ENCODE data around the gene SARS2. TPM values are rescaled to one million over a fixed set of nuclear protein-coding genes. Genes with fewer than 3 reads are reported as not detected.
"Not testable (repeated sequence)": the region's sequence is repeated elsewhere in the genome, so short reads cannot be mapped to it uniquely, and the experiment has no call there.

Gene SARS2, protein sequence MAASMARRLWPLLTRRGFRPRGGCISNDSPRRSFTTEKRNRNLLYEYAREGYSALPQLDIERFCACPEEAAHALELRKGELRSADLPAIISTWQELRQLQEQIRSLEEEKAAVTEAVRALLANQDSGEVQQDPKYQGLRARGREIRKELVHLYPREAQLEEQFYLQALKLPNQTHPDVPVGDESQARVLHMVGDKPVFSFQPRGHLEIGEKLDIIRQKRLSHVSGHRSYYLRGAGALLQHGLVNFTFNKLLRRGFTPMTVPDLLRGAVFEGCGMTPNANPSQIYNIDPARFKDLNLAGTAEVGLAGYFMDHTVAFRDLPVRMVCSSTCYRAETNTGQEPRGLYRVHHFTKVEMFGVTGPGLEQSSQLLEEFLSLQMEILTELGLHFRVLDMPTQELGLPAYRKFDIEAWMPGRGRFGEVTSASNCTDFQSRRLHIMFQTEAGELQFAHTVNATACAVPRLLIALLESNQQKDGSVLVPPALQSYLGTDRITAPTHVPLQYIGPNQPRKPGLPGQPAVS
- total RNA-seq (2014; rRNA removed; shearing (Covaris generic); ENCODE audit: low replicate concordance), result 46.3 and 77.4 TPM in 2 replicates

DNA sequence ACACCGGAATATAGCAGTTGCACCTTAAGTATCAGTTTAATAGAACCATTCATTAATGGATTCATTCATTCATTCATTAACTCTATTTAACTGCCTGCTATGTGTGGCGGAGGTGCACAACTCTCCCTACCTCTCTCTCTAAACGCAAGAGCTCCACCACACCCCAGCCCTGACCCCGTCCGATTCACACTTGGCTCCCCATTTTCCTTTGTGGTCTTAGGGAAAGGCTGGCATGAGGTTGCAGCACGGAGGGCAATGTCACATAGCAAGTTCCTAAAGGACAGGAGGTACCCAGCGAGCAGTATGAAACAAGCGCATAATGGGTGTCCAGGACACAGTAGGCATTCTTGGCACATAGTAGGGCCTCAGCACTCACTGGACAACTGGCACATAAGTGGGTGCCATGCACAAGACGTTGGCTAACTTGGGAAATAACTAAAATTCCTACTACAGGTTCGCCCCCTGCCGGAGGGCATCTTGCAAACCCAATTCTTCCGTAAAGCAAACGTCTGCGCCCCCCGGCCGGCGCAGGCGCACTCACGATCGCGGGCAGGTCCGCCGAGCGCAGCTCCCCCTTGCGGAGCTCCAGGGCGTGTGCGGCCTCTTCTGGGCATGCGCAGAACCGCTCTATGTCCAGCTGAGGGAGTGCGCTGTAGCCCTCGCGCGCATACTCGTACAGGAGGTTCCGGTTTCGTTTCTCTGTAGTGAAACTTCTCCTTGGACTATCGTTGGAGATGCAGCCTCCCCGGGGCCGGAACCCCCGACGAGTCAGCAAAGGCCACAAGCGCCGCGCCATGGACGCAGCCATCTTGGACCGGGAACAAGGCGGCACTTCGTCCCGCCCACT is at the start of gene SARS2:
SARS2 (minus strand) TSS at position 835 of the 847 bp plus-strand sequence; CDS start at position 808, 27 bp downstream.
- DNase-seq (ENCODE audit: low read depth), result no peak
- in situ Hi-C loops (cut with HindIII; ENCODE audit: low pct_unique_long_range_greater_than_20kb, low sequenced_read_pairs), result no loop called here

DNA sequence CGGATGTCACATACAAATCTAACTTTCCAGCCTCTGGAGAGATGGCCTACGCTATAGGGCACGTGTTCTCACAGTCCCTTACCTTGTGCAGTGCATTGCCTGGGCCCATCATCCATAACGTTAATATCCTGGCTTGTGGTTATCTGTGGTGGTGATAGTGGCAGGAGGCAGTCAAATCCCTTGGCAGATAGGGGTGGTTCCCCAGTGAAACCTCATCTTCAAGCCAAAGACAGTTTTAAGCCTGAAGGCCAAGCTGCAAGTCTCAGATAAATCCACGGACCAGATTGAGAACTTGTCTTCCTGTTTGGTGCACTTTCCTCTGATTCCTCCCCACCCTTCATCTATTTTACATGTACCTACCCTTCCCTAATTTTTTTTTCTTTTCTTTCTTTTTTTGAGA is 49.2 kb upstream of the SARS2 start:
- DNase-seq (ENCODE audit: low read depth), result no peak
- in situ Hi-C loops (cut with HindIII; ENCODE audit: low pct_unique_long_range_greater_than_20kb, low sequenced_read_pairs), result no loop called here

DNA sequence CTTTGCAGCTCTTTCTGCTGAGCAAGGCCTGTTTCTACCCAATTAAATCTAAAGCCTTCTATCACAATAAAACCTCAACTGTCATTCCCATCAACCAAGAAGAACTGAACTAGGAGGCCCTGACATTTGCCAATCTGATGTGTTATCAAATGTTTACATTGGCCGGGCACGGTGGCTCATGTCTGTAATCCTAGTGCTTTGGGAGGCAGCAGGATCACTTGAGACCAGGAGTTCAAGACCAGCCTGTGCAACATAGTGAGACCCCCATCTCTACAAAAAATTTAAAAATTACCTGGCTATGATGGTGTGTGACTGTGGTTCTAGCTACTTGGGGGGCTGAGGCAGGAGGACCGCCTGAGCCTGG is 47.7 kb upstream of the SARS2 start:
- no peak for DNase-seq (ENCODE audit: low read depth)
- in situ Hi-C loops (cut with HindIII; ENCODE audit: low pct_unique_long_range_greater_than_20kb, low sequenced_read_pairs), result no loop called here

DNA sequence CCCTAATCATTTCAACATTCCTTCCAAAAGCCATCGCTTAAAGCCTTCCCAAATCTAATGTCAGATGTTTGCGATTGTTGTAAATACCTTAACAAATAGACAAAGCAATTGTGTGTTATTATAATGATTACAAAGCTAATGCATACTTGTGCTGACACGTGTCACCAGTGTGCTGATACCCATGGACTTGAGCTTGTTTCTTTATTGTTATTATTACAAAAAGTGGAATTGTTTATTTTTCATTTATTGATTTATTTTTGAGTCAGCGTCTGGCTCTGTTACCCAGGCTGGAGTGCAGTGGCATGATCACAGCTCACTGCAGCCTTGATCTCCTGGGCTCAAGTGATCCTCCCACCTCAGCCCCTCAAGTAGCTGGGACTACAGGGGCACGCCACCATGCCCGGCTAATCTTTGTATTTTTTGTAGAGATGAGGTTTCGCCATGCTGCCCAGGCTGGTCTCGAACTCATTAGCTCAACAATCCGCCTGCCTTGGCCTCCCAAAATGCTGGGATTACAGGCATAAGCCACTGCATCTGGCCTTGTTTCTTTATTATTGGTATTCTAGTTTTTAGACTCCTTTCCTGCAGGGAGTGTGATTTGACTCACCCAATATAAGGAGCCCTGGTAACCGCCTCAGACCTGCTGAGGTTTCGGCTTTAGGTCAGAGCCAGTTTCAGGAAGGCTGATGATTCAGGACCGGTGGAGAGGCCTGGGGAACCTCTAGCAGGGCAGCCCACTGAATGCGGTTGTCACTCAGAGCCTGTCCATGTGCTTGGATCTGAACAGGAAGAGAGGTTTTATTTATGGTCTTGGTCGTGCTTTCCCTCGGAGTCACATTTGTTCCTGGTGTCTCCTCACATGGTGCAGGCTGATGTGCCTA is 47.1 kb upstream of the SARS2 start:
- in situ Hi-C loops (cut with HindIII; ENCODE audit: low pct_unique_long_range_greater_than_20kb, low sequenced_read_pairs), result no loop called here
- DNase-seq (ENCODE audit: low read depth), result no peak

DNA sequence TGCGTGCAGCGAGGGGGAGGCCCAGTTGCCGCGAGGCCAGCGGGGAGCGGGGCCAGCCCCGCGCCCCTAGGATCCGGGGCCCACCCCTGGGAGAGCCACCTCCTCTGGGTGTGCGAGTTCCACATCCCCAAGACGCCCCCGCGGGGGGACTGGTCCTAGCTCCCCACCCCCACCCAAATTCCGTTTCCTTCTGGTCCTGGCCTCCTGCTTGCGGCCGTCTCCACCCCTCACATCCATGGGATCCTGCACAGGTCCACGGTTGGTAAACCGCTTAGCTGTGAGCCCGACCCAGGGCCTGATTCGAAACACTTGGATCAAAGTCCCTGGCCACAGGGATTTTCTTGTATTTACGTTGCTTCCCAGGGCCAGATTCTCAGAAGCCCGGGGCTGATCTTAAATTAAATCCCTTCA is 45.3 kb upstream of the SARS2 start:
- in situ Hi-C loops (cut with HindIII; ENCODE audit: low pct_unique_long_range_greater_than_20kb, low sequenced_read_pairs), result no loop called here
- peak; percentile 85 for DNase-seq (ENCODE audit: low read depth)

DNA sequence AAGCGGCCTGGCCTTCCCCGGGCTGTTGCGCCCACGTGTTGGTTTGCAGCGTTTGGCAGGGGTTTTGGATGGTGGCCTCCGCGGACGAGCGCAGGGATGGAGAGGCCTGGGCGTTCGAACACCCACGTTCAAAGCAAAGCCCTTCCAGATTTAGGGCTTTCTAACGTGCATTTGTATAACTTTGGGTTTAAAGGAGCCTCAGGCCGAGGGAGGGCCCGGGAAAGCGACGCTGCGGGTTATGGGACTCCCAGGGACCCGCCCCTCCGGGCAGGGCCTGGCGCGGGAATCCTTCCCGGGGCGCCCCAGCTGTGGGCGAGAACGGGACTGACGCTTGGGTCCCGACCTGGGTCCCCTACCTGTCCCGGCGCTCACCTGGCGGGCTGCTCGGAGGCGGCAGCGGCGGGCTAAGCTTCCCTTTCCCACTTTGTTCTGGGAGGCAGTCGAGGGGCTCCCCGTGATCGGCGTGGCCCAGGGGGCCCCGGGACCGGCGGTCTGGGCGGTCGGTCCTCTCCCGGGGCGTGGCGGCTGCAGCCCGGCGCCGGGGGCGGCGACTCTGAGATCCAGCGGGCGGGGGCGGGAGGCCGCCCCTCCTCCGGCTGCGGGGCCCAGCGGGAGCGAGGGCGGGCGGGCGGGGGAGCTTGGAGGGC is 44.8 kb upstream of the SARS2 start, which contains the start of gene FBXO17:
FBXO17 (minus strand) TSS at position 529 of the 647 bp plus-strand sequence. CDS start 25,423 bp downstream, outside the sequence.
- peak; percentile 89 for DNase-seq (ENCODE audit: low read depth)
- in situ Hi-C loops (cut with HindIII; ENCODE audit: low pct_unique_long_range_greater_than_20kb, low sequenced_read_pairs), result no loop called here

DNA sequence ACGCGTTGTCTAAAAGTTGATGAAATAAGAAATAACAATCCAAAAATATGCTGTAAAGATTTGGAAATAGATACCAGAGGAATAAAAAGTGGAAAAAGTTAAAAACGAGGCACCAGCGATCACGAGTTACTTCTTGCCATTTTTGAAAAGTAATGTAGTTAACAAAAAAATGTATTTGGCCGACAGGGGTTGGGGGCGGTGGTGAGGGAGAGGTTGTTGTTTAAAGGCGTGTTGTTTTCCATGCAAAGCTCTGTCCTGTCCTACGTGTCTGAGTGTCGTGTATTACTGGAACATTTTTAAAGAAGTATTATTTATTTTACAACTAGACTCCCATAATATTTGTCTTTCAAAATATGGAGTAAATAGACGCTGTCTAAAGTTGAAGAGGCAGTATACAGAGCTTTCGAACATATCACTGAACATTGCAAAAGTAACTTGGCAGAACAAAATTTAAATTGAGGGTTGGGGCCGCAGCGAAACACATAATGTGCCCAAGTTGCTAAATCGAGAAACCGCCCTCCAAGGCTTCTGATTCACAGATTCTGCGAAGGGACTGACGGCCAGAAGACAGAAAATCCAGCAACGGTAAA is 44.2 kb upstream of the SARS2 start:
- in situ Hi-C loops (cut with HindIII; ENCODE audit: low pct_unique_long_range_greater_than_20kb, low sequenced_read_pairs), result no loop called here
- DNase-seq (ENCODE audit: low read depth), result no peak

DNA sequence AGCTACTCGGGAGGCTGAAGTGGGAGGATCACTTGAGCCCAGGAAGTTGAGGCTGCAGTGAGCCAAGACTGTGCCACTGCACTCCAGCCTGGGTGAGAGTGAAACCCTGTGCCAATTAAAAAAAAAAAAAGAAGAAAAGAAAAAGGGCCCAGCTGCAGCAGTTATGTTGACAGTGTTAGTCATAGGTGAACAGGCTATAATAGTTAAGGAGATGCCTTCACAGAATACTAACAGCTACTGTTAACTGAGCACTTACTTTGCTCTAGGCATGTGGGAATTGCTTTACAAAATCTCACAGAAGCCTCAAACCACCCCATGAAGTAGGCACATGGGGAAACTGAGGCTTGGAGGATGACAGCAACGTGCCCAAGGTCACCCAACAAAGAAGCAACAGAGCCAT is 41.1 kb upstream of the SARS2 start:
- in situ Hi-C loops (cut with HindIII; ENCODE audit: low pct_unique_long_range_greater_than_20kb, low sequenced_read_pairs), result no loop called here
- DNase-seq (ENCODE audit: low read depth), result no peak

DNA sequence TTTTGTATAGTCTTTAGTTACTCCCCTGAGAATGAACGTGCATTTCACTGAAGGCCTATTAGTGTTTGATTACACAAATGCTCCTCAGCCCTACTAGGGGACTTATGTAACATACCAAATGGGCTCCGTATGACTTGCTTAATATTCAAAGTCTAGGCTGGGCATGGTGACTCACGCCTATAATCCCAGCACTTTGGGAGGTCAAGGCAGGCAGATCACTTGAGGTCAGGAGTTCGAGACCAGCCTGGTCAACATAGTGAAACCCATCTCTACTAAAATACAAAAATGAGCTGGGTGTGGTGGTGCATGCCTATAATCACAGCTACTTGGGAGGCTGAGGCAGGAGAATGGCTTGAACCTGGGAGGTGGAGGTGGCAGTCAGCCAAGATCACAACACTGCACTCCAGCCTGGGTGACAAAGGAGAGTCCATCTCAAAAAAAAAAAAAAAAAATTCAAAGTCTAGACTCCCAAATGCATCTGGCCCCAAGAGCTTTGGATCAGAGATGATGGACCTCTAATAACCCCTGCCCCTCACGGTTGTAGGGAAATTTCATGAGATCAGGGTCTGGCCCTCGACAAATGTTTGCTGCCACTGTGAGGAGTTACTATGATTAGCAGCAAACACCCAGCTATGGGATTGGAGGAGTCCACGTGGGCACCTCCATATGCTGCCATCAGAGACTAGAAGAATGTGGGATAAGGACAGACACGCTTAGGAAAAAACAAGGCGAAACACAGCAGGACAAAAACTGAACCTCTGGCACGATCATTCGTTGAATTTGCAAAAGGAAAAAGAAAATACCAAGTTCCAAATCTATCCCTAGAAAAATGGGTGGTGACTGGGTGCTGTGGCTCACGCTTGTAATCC is 40.3 kb upstream of the SARS2 start:
- in situ Hi-C loops (cut with HindIII; ENCODE audit: low pct_unique_long_range_greater_than_20kb, low sequenced_read_pairs), result no loop called here
- DNase-seq (ENCODE audit: low read depth), result no peak

DNA sequence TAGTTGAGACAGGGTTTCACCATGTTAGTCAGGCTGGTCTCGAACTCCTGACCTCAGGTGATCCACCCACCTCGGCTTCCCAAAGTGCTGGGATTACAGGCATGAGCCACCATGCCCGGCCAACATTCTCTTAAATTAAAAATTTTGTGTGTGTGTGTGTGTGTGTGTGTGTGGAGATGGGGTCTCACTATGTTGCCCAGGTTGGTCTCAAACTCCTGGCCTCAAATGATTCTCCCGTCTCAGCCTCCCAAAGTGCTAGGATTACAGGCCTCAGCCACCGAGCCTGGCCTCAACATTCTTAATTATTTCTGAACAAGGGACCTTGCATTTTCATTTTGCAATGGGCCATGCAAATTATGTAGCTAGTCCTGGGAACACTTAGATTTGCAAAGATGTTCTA is 35.6 kb upstream of the SARS2 start:
- in situ Hi-C loops (cut with HindIII; ENCODE audit: low pct_unique_long_range_greater_than_20kb, low sequenced_read_pairs); DNase-seq (ENCODE audit: low read depth): not testable (repeated sequence)

DNA sequence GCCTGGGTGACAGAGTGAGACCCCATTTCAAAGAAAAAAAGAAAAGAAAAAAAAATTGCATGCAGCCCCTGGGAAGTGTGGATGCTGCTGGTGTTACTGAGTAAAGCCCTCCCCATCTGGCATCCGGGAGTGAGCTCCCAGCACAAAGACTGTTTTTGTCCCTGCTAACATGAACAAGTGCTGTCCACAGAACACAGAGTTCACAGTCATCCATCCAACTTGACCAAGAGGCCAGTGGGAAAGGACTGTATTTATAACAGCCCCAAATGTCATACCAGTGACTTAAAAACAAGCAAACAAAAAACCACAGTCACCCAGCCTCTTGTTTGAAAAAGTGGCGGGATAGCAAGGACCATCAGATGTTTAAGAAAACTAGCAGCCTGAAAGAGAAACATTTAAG is 34.2 kb upstream of the SARS2 start:
- in situ Hi-C loops (cut with HindIII; ENCODE audit: low pct_unique_long_range_greater_than_20kb, low sequenced_read_pairs), result no loop called here
- DNase-seq (ENCODE audit: low read depth), result no peak

DNA sequence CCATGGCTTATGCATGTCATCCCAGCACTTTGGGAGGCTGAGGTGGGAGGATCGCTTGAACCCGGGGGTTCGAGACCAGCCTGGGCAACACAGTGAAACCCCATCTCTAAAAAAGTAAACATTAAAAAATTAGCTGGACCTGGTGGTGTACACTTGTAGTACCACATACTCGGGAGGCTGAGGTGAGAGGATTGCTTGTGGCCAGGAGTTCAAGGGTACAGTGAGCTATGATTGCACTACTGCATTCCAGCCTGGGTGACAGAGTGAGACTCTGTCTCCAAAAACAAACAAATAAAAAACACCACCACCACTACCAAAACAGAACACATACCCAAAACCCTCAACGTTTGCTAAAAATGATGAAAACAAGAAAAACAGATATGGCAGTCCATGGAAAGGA is 29.1 kb upstream of the SARS2 start:
- in situ Hi-C loops (cut with HindIII; ENCODE audit: low pct_unique_long_range_greater_than_20kb, low sequenced_read_pairs), result no loop called here
- DNase-seq (ENCODE audit: low read depth), result no peak

DNA sequence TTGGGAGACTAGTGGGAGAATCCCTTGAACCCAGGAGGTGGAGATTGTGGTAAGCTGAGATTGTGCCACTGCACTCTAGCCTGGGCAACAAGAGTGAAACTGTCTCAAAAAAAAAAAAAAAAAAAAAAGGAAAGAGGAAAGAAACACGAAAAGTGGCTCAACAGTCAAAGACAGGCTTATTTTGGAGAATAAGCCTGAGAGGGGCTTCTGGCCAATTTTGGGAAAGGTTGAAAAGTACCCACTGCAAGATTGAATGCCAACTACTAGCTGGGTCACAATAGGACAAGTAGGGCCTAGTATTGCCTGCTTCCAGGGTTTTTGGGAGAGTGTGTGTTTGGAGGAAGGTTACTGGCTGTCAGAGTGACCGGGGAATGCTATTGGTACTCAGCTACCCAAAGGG is 27.7 kb upstream of the SARS2 start:
- no peak for DNase-seq (ENCODE audit: low read depth)
- in situ Hi-C loops (cut with HindIII; ENCODE audit: low pct_unique_long_range_greater_than_20kb, low sequenced_read_pairs), result no loop called here

DNA sequence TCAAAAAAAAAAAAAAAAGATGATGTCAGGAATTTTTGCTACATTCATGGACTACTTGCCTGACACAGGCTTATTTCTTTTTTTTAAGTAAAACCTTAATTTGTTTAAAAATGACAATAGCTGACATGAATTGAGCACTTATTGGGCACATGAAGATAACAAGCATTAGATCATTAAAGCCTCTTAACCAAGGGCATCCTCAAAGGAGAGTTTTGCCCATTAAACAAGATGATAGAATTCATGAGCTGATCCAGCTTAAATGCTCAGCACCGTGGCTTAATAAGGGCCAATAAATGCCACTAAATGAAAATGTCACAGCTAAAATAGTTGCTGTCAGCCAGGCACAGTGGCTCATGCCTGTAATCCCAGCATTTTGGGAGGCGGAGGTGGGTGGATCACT is 25.7 kb upstream of the SARS2 start:
- in situ Hi-C loops (cut with HindIII; ENCODE audit: low pct_unique_long_range_greater_than_20kb, low sequenced_read_pairs), result no loop called here
- DNase-seq (ENCODE audit: low read depth), result no peak

DNA sequence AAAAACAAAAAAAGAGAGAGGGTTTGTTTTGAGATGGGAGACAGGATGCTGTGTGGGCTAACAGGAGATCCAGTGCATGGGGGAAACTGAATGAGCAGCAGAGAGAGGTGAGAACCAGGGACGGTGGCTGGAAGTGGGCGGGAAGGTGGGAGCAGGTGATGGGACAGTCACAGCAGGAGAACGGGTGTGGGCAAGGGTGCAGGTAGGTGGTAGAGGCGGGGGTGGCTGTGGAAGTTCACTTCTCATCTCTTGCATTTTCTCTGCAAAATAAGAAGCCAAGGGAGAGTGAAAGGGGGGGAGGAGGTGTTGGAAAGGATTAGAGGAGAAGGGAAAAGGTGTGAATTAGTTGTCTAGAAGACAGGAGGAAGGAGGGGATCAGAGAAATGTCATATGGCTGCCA is 23.1 kb upstream of the SARS2 start:
- DNase-seq (ENCODE audit: low read depth), result no peak
- in situ Hi-C loops (cut with HindIII; ENCODE audit: low pct_unique_long_range_greater_than_20kb, low sequenced_read_pairs), result no loop called here

DNA sequence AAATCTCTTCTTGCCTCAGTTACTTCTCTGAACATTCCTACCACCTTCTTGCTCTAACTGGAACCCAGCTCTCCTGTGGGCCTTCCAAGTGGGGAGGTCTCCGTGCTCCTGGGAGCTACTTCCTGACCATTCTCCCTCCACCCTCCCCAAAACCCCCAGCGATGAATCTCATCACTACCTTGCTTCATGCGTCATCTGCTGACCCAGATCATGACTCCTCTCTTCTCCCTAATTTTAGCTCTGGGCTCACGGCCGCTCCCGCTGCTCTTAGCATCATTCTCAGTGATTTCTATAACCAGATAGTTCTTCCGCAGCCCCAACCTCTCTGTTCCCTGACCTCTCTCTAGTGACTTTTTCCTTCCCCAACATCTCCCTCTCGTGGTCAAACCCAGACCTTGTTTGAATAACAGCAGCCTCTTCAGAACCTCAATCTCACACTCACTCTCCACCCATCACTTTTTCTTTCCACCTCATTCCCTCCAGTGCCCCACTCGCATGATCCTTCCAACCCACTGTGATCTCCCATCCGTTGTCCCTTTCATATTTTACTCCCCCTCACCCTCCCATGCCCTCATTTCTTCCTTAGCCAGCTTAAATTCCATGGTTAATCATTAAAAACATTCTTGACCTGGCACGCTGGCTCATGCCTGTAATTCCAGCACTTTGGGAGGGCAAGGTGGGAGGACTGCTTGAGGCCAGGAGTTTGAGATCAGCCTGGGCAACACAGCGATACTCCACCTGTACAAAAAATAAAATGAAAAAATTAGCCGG is 22.0 kb upstream of the SARS2 start:
- peak; percentile 98 for DNase-seq (ENCODE audit: low read depth)
- in situ Hi-C loops (cut with HindIII; ENCODE audit: low pct_unique_long_range_greater_than_20kb, low sequenced_read_pairs), result no loop called here
